BJ (cell line): ENCODE measurements around the gene JUP. TPM values are rescaled to one million over a fixed set of nuclear protein-coding genes. Genes with fewer than 3 reads are reported as not detected.
A peak's percentile ranks its signal among the peaks of the same experiment; 100 is the strongest.

Source experiments
- CTCF ChIA-PET: fragments of 350-600 bp; formaldehyde crosslinking; extraction: SDS; loops from one replicate; lab custom pipeline; 2021; ENCODE audit warnings: antibody characterized with exemption, inconsistent platforms; lab: Yijun Ruan, JAX
- POLR2A ChIA-PET: fragments of 300-600 bp; sonication (Branson Sonifier 250); formaldehyde crosslinking; extraction: SDS; loops from one replicate; lab custom pipeline; 2021; ENCODE audit warnings: antibody characterized with exemption; lab: Charles Lee
- DNase-seq: peaks from one replicate; pipeline ENCODE4 v3.0.0-alpha.2; 2011; ENCODE audit warnings: low read depth
- H3K27me3 ChIP-seq: 2 replicates; pipeline ENCODE4 v1.6.0; 2011; ENCODE audit warnings: low read length; ENCODE audit not compliant: control insufficient read depth, insufficient read depth
- H3K36me3 ChIP-seq: 2 replicates; pipeline ENCODE4 v1.5.1; 2011; ENCODE audit warnings: low read length; ENCODE audit not compliant: control insufficient read depth, insufficient read depth
- H3K4me3 ChIP-seq: 2 replicates; pipeline ENCODE4 v1.5.1; 2011; ENCODE audit warnings: low read depth, mild to moderate bottlenecking, control low read depth, low read length
- CTCF ChIP-seq: IDR thresholded peaks from 2 replicates; pipeline ENCODE4 v1.5.1; 2011; ENCODE audit warnings: low read depth, mild to moderate bottlenecking, control low read depth, inconsistent platforms, low read length, moderate library complexity; ENCODE audit not compliant: insufficient read depth
- polyA plus RNA-seq: library from polyadenylated mRNA; depleted of rRNA; stranded (reverse); fragments of >200 nt; gene quantifications from 2 replicates; pipeline ENCODE4 v1.2.3, GENCODE V29; 2011

Gene JUP
- polyA plus RNA-seq, 1 experiment: 9.4 TPM

- peaks cover 14% of the 10 kb centered on the region for H3K36me3 ChIP-seq
- ChIA-PET CTCF (interaction anchor here (1.3 to 9.3 kb wide), 9 partner anchors 8 to 115 kb away, joined by 3 to 125 read pairs (median 8); partner anchors contain the start of genes FKBP10, HAP1, JUP and P3H4), POLR2A (no interaction called here)
- no peaks in the 10 kb centered on the region for H3K27me3 ChIP-seq
- no peak for TF ChIP-seq CTCF
- no peak overlapping the region for H3K4me3 ChIP-seq
- no peak for DNase-seq
Observed at GRCh38 chr17:41803049-41804020, 16.8 kb upstream of the JUP start.

- POLR2A ChIA-PET: interaction anchor here (0.6 kb wide), 1 partner anchor 15 kb away, joined by 4 read pairs; the partner anchor contains the start of gene JUP
Observed at GRCh38 chr17:41801374-41802271, 15.1 kb upstream of the JUP start.

GRCh38 chr17:41800601-41801373 is 14.3 kb upstream of the JUP start:
- peaks cover 6% of the 10 kb centered on the region; the same call in 1 of the 2 replicates for H3K36me3 ChIP-seq
- DNase-seq: no peak
- TF ChIP-seq CTCF: no peak
- ChIA-PET POLR2A (interaction anchor here (0.5 to 0.8 kb wide), 2 partner anchors 63 to 65 kb away, joined by 3 to 5 read pairs; no protein-coding TSS in a partner anchor), CTCF (interaction anchor here (0.6 to 9.3 kb wide), 25 partner anchors 8 to 159 kb away, joined by 3 to 125 read pairs (median 6); partner anchors contain the start of genes FKBP10, HAP1, JUP and NT5C3B)
- no peak overlapping the region for H3K4me3 ChIP-seq
- H3K27me3 ChIP-seq: no peaks in the 10 kb centered on the region

More at GRCh38 chr17:41801374-41802271, 15.1 kb upstream of the JUP start:
- Histone ChIP-seq H3K4me3 (no peak overlapping the region), H3K27me3 (no peaks in the 10 kb centered on the region), H3K36me3 (peaks cover 10% of the 10 kb centered on the region)
- TF ChIP-seq CTCF: peak; percentile 98
- CTCF ChIA-PET: interaction anchor here (0.6 to 9.3 kb wide), 30 partner anchors 9 to 157 kb away, joined by 3 to 125 read pairs (median 5); partner anchors contain the start of genes FKBP10, HAP1, JUP and NT5C3B
- DNase-seq: no peak

- Histone ChIP-seq H3K4me3 (no peak overlapping the region), H3K36me3 (0 out of 2 replicates have a peak, but pooled peaks cover 4% of the 10 kb centered on the region), H3K27me3 (no peaks in the 10 kb centered on the region)
- ChIA-PET POLR2A (interaction anchor here (0.7 kb wide), 1 partner anchor 14 kb away, joined by 5 read pairs; no protein-coding TSS in a partner anchor), CTCF (interaction anchor here (1.2 to 9.3 kb wide), 3 partner anchors 11 to 62 kb away, joined by 3 to 125 read pairs (median 67); partner anchors contain the start of genes HAP1 and JUP)
- no peak for DNase-seq
- TF ChIP-seq CTCF: no peak
Observed at GRCh38 chr17:41799366-41799765, 12.9 kb upstream of the JUP start.
